ENCODE measurements around the gene AMFR.

DNA sequence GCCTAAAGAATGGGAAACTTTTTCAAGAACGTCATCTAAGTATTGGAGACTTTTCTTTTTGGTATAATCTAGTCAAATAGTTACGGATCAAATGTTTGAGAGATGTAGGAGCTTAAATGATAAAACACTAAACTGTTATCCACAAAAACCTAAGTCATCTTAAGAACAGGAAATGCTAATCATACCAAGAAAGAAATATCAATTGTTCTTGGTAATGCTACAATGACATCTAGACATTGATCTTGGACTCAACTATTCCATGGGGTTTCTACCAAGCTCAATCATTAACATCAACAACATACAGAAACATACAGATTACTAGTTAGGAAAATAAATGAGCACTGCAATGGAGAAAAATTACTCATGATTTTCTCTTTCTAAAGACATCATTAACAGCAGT, 21.9 kb upstream of the AMFR start:
- no peak for TF ChIP-seq EZH2 (IDR thresholded peaks at IDR 0.05; ENCODE audit: low read depth)
- TF ChIP-seq, protein P1, sequence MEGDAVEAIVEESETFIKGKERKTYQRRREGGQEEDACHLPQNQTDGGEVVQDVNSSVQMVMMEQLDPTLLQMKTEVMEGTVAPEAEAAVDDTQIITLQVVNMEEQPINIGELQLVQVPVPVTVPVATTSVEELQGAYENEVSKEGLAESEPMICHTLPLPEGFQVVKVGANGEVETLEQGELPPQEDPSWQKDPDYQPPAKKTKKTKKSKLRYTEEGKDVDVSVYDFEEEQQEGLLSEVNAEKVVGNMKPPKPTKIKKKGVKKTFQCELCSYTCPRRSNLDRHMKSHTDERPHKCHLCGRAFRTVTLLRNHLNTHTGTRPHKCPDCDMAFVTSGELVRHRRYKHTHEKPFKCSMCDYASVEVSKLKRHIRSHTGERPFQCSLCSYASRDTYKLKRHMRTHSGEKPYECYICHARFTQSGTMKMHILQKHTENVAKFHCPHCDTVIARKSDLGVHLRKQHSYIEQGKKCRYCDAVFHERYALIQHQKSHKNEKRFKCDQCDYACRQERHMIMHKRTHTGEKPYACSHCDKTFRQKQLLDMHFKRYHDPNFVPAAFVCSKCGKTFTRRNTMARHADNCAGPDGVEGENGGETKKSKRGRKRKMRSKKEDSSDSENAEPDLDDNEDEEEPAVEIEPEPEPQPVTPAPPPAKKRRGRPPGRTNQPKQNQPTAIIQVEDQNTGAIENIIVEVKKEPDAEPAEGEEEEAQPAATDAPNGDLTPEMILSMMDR (conservative IDR thresholded peaks at IDR 0.05), result no peak
